NK-92 treated with Interleukin-12 subunit alpha and Interleukin-12 subunit beta, amount 100 ng/mL, for 24 hours (cell line): ENCODE measurements around the gene KRTAP4-4.

ENCODE experiments used
- DNase-seq: peaks from one replicate; lab custom pipeline; 2025; lab: John Stamatoyannopoulos, UW

The KRTAP4-4 gene

DNA sequence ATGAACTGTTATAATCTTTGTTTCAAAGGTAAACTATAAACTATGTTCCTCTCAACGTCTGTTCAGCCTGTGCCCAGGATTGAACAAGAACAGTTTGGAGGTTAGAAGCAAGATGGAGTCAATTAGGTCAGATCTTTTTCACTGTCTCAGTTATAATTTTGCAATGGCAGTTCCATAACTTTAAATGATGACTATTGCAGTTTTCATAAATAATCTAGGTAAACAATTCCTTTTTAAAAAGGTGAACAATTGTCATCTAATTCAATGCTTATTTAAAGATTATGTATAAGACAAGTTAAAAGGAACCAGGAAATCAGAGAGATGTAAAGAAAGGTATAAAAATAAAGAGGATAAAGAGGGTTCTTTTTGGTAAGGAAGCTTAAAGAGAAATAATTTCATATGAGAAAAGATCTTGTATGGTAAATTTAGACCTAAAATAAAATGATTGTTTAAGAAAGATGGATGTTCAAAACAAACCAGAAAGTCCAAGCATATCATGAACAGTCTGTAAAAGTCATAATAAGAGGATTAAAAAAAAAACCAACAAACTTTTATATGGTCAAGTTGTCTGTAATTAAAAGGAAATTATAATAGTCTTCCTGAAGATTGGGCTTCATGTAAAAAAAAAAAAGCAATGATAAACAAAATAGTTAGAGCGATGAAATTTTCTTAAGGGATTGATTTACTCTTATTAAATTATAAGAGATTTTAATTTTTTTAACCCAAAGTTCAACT is 49.2 kb downstream of the KRTAP4-4 start:
- DNase-seq = no peak
